K562 (cell line): Measurements from ENCODE around the gene CRADD. TPM values are rescaled to one million over a fixed set of nuclear protein-coding genes. Genes with fewer than 3 reads are reported as not detected.
A peak's percentile ranks its signal among the peaks of the same experiment; 100 is the strongest.

Experiments used
- ATAC-seq: fragments of 200-7000 bp; cut with Tn5 transposase; 3 replicates; pipeline ENCODE4 v1.9.1; 2020; ENCODE audit warnings: moderate library complexity
- BruUV-seq: library from RNA; stranded (reverse); fragments of 400-500 nt; replicated peaks from 2 replicates; lab custom pipeline; 2021; lab: Mats Ljungman, UMichigan
- CTCF ChIA-PET: fragments of 300-600 bp; formaldehyde crosslinking; extraction: SDS; loops from one replicate; lab custom pipeline; 2021; ENCODE audit warnings: low intra/inter-chr PET ratio; lab: Yijun Ruan, JAX
- POLR2A ChIA-PET: fragments of 300-600, 350-650 bp; sonication (Branson Sonifier 250); formaldehyde crosslinking; extraction: SDS; loops from one replicate; lab custom pipeline; 2021; ENCODE audit warnings: antibody characterized with exemption, inconsistent platforms; lab: Yijun Ruan, JAX
- DNase-seq, 4 experiments: peaks; one replicate each; pipeline versions ENCODE4 v3.0.0 to v3.0.0-alpha.2; 2011 to 2018; ENCODE audit warnings: low spot score in 3 of 4, mixed read lengths in 3 of 4; ENCODE audit errors: extremely low read depth in 1 of 4
- FAIRE-seq: peaks from 2 replicates; lab custom pipeline; 2011; peaks lifted over from hg19 to GRCh38; lab: Jason Lieb, UNC
- H2AFZ ChIP-seq: 2 replicates; pipeline ENCODE4 v1.6.0; 2011; ENCODE audit warnings: low read depth, low read length, control low read depth, inconsistent platforms
- H3K27ac ChIP-seq: fragments of 200-600 bp; 3 replicates; pipeline ENCODE4 v1.8.0; 2011; ENCODE audit warnings: low read depth, mild to moderate bottlenecking, control low read depth, inconsistent platforms, low read length, moderate library complexity, mixed read lengths; ENCODE audit errors: extremely low read depth
- H3K27me3 ChIP-seq, 2 experiments: fragments of 300-600 bp in 1 of 2; 2 replicates in 1 of 2; 3 replicates in 1 of 2; pipeline versions ENCODE4 v1.6.0 to v1.8.0; 2011; ENCODE audit warnings: inconsistent platforms in 2 of 2, low read length in 2 of 2, mild to moderate bottlenecking in 1 of 2, mixed read lengths in 1 of 2, moderate library complexity in 1 of 2; ENCODE audit not compliant: control insufficient read depth in 2 of 2, insufficient read depth in 2 of 2
- H3K36me3 ChIP-seq: fragments of 300-600 bp; 3 replicates; pipeline ENCODE4 v1.8.0; 2011; ENCODE audit warnings: mild to moderate bottlenecking, low read length, inconsistent platforms; ENCODE audit not compliant: control insufficient read depth, insufficient read depth
- H3K4me1 ChIP-seq, 2 experiments: fragments of 200-600 bp in 1 of 2; replicated peaks in 1 of 2; 2 replicates in 1 of 2; 3 replicates in 1 of 2; pipeline versions ENCODE4 v1.5.1 to v1.8.0; 2011; ENCODE audit warnings: inconsistent platforms in 2 of 2, low read length in 2 of 2, mild to moderate bottlenecking in 1 of 2, mixed read lengths in 1 of 2, moderate library complexity in 1 of 2; ENCODE audit not compliant: control insufficient read depth in 2 of 2, insufficient read depth in 2 of 2
- H3K4me2 ChIP-seq: 2 replicates; pipeline ENCODE4 v1.6.1; 2011; ENCODE audit warnings: low read length, control low read depth, inconsistent platforms, mixed read lengths; ENCODE audit not compliant: insufficient read depth
- H3K4me3 ChIP-seq: fragments of 200-600 bp; sonication (generic), shearing (Covaris generic); 2 replicates; pipeline ENCODE4 v1.5.1; 2016; ENCODE audit warnings: control low read depth, inconsistent platforms
- H3K79me2 ChIP-seq: fragments of 200-600 bp; 3 replicates; pipeline ENCODE4 v1.8.0; 2011; ENCODE audit warnings: low read length, inconsistent platforms; ENCODE audit not compliant: control insufficient read depth, insufficient read depth
- H3K9ac ChIP-seq, 2 experiments: 2 replicates each; pipeline versions ENCODE4 v1.6.0 to v1.6.1; 2011; ENCODE audit warnings: low read depth in 2 of 2, low read length in 2 of 2, control low read depth in 1 of 2, inconsistent platforms in 1 of 2, mild to moderate bottlenecking in 1 of 2, mixed read lengths in 1 of 2; ENCODE audit not compliant: insufficient read depth in 1 of 2
- H3K9me1 ChIP-seq: one replicate; pipeline ENCODE4 v1.6.0; 2011; ENCODE audit warnings: inconsistent platforms, mild to moderate bottlenecking, low read length, moderate library complexity; ENCODE audit not compliant: control insufficient read depth, insufficient read depth
- H3K9me3 ChIP-seq: replicated peaks from 2 replicates; pipeline ENCODE4 v1.5.1; 2011; ENCODE audit warnings: low read depth, low read length, inconsistent platforms; ENCODE audit not compliant: control insufficient read depth, insufficient read depth
- H4K20me1 ChIP-seq: replicated peaks from 2 replicates; pipeline ENCODE4 v1.6.1; 2011; ENCODE audit warnings: low read length, inconsistent platforms, mixed read lengths; ENCODE audit not compliant: control insufficient read depth, insufficient read depth
- CEBPB ChIP-seq: fragments of 450-650 bp; IDR thresholded peaks from 2 replicates; pipeline ENCODE4 v1.6.1; 2016; ENCODE audit warnings: missing genetic modification characterization, missing compliant biosample characterization
- CEBPG ChIP-seq, 3 experiments: fragments of 200-800 bp in 1 of 3; sonication (Bioruptor generic) in 1 of 3; sonication (generic) in 1 of 3; formaldehyde crosslinking in 1 of 3; IDR thresholded peaks in 2 of 3; conservative IDR thresholded peaks in 1 of 3; 2 replicates each; pipeline versions ENCODE4 v1.6.1 to v1.8.0; 2016 to 2022; ENCODE audit warnings: missing compliant biosample characterization in 2 of 3, missing genetic modification characterization in 2 of 3, mild to moderate bottlenecking in 1 of 3, missing genetic modification reagents in 1 of 3
- E2F1 ChIP-seq: sonication (generic); formaldehyde crosslinking; IDR thresholded peaks from 2 replicates; pipeline ENCODE4 v1.8.1; 2023; ENCODE audit warnings: mild to moderate bottlenecking, missing genetic modification reagents, moderate library complexity
- NONO ChIP-seq, 2 experiments: fragments of 200-400 bp in 1 of 2; fragments of 450-650 bp in 1 of 2; formaldehyde crosslinking in 1 of 2; IDR thresholded peaks; 2 replicates each; pipeline ENCODE4 v1.6.1; 2017; ENCODE audit warnings: low read depth in 2 of 2, mild to moderate bottlenecking in 2 of 2, moderate library complexity in 2 of 2, low read length in 1 of 2
- ZNF584 ChIP-seq: fragments of 200-800 bp; sonication (Bioruptor generic); IDR thresholded peaks from 2 replicates; pipeline ENCODE4 v1.6.1; 2016; ENCODE audit warnings: low read depth, mild to moderate bottlenecking, missing genetic modification characterization, missing compliant biosample characterization
- WGBS: fragments of 100-300 bp; shearing (Covaris generic); methylation state at CpG from one replicate; pipeline ENCODE4 v1.1.6; 2016; ENCODE audit warnings: low coverage, mixed read lengths; ENCODE audit not compliant: insufficient coverage; ENCODE audit errors: missing lambda C conversion rate; 5-methylcytosine and 5-hydroxymethylcytosine counted together
- in situ Hi-C: fragments of 300-500 bp; cut with MboI; formaldehyde crosslinking; loops from 4 replicates; pipeline ENCODE4 v1.15.0; 2018; ENCODE audit warnings: inconsistent platforms, mixed read lengths
- intact Hi-C: fragments of 100-400 bp; cut with micrococcal nuclease; formaldehyde crosslinking; loops from 2 replicates; pipeline ENCODE4 v1.14.2; 2022
- polyA plus RNA-seq, 8 experiments: library from polyadenylated mRNA; depleted of rRNA in 4 of 8; stranded (reverse) in 5 of 8; unstranded in 3 of 8; fragments of >200 nt; fragmentation: Nextera tagmentation in 2 of 8; fragmentation: Illumina TruSeq in 1 of 8; extraction: Ambion mirVana in 2 of 8; extraction: Trizol in 1 of 8; gene quantifications; 2 replicates each; pipeline versions ENCODE4 v1.2.1 to v1.2.3, GENCODE V29; 2011 to 2014; ENCODE audit warnings: inconsistent platforms in 1 of 8, missing spikeins in 1 of 8
- total RNA-seq, 7 experiments: library from RNA; depleted of rRNA in 6 of 7; stranded (reverse); fragments of >200 nt in 6 of 7; fragmentation: Illumina TruSeq in 2 of 7; extraction: Trizol in 2 of 7; gene quantifications; 2 replicates each; pipeline versions ENCODE4 v1.2.1 to v1.2.3, GENCODE V29; 2011 to 2021; ENCODE audit warnings: low replicate concordance in 1 of 7

The CRADD gene
- total and polyA plus RNA-seq, 9 of the 15 experiments (the other 6 are each of a cell fraction or from before 2014, with no cell fraction given): 20.5 to 41.1 (median 25.9) TPM

- Histone ChIP-seq H2AFZ (no peak overlapping the region), H3K36me3 (peaks cover 13% of the 10 kb centered on the region), H3K4me2 (no peak overlapping the region)
- BruUV-seq: no TSS peak
- POLR2A ChIA-PET: interaction anchor here (0.8 to 1.3 kb wide), 2 partner anchors 8 to 15 kb away, joined by 3 to 4 read pairs; no protein-coding TSS in a partner anchor
- TF ChIP-seq CEBPG (CRISPR knock-in tag; IDR thresholded peaks at IDR 0.05): no peak
- TF ChIP-seq CEBPG (tag; conservative IDR thresholded peaks at IDR 0.05 in 1 of 2, IDR thresholded peaks at IDR 0.05 in 1 of 2): peak; percentile 24 to 34; a peak in 2 of 4 replicates
- TF ChIP-seq CEBPB: peak; percentile 71
- no peak for TF ChIP-seq NONO (IDR thresholded peaks at IDR 0.05; ENCODE audit: low read depth in 2 of 2, low read length in 1 of 2)
- TF ChIP-seq ZNF584 (CRISPR knock-in tag): no peak
- no peak for TF ChIP-seq E2F1 (CRISPR knock-in tag)
- TF ChIP-seq, all 486 proteins: peak for 2
- in situ Hi-C loops: no loop called here
- H3K9me3 ChIP-seq: no peaks in the 10 kb centered on the region
- peaks cover 7% of the 10 kb centered on the region; the same call in 1 of the 3 replicates for H3K79me2 ChIP-seq
- no peak overlapping the region for H3K4me3 ChIP-seq
- H3K27ac ChIP-seq: peak overlapping the region; percentile 20; the same call in 1 of the 3 replicates
- CTCF ChIA-PET: no interaction called here
- peaks cover 0 to 27% of the 10 kb centered on the region in 2 experiments; a peak in 4 of 5 replicates for H3K4me1 ChIP-seq
- intact Hi-C loops: no loop called here
- peak; percentile 29 for FAIRE-seq
- peak in 1 of 4 experiments; percentile 22 for DNase-seq
- H4K20me1 ChIP-seq: no peaks in the 10 kb centered on the region
- peak; percentile 28 for ATAC-seq
- 0% methylated on average over 1 of the region's 1 CpG for WGBS
- H3K27me3 ChIP-seq: no peaks in the 10 kb centered on the region
- H3K9ac ChIP-seq: no peak overlapping the region
- H3K9me1 ChIP-seq: no peaks in the 10 kb centered on the region
Measured at GRCh38 chr12:93789767-93790166, 112.6 kb downstream of the CRADD start.
